Measurements from ENCODE around the gene LGR5.
A peak's percentile ranks its signal among the peaks of the same experiment; 100 is the strongest.
"Not testable (repeated sequence)": the region's sequence is repeated elsewhere in the genome, so short reads cannot be mapped to it uniquely, and the experiment has no call there.

The LGR5 gene

DNA sequence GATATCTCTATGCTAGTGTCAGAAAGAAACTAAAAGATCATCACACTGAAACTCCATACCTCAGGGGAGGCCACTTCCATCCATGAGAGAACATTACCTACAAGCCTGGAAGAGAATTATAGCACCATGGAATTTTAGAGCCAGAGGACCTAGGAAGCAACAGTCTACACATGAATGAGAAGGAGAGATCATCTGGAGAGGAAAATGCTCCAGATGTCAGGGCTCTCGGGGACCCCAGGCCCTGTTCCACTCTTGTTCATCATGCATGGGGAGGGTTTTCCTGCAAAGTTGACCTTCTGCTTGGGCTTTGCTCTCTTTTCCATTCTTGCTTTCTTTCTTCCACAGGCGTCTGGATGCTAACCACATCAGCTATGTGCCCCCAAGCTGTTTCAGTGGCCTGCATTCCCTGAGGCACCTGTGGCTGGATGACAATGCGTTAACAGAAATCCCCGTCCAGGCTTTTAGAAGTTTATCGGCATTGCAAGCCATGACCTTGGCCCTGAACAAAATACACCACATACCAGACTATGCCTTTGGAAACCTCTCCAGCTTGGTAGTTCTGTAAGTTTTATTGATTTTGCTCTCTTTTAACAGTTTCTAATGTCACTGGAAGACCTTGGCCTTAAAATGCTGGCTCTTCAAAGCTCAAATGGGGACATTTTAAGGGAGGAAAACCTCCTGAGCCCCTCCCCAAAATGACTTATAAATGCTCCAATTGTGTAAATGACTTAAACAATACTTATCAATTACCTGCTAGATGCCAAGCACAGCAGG, 113.3 kb downstream of the LGR5 start:
- TF ChIP-seq, protein P1, sequence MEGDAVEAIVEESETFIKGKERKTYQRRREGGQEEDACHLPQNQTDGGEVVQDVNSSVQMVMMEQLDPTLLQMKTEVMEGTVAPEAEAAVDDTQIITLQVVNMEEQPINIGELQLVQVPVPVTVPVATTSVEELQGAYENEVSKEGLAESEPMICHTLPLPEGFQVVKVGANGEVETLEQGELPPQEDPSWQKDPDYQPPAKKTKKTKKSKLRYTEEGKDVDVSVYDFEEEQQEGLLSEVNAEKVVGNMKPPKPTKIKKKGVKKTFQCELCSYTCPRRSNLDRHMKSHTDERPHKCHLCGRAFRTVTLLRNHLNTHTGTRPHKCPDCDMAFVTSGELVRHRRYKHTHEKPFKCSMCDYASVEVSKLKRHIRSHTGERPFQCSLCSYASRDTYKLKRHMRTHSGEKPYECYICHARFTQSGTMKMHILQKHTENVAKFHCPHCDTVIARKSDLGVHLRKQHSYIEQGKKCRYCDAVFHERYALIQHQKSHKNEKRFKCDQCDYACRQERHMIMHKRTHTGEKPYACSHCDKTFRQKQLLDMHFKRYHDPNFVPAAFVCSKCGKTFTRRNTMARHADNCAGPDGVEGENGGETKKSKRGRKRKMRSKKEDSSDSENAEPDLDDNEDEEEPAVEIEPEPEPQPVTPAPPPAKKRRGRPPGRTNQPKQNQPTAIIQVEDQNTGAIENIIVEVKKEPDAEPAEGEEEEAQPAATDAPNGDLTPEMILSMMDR (IDR thresholded peaks at IDR 0.05; ENCODE audit: low read length, missing control alignments) = no peak
- DNase-seq (ENCODE audit: low read depth) = no peak
- H3K4me3 ChIP-seq (replicated peaks; ENCODE audit: low read depth, low read length) = no peak overlapping the region

DNA sequence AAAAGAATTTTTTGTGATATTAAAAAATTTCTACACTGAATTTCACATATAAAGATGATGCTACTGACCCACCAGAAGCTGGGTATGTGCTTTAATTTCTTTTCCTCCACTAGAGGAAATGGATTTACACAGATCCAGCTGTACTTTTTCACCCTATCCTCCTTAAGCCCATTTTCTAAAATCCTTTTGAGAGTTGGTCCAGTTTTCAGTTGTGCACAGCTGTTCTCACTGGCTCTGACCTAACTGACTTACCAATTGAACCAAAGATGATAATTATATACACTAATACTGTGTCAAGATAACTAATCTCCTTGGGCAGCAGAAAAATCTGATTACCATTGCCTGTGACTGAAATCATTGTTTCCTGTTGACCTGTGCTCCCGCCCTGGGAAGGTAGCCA, 115.6 kb downstream of the LGR5 start:
- no peak overlapping the region for H3K4me3 ChIP-seq (replicated peaks; ENCODE audit: low read depth, low read length)
- TF ChIP-seq, protein P1 (IDR thresholded peaks at IDR 0.05; ENCODE audit: low read length, missing control alignments) = no peak
- no peak for DNase-seq (ENCODE audit: low read depth)

DNA sequence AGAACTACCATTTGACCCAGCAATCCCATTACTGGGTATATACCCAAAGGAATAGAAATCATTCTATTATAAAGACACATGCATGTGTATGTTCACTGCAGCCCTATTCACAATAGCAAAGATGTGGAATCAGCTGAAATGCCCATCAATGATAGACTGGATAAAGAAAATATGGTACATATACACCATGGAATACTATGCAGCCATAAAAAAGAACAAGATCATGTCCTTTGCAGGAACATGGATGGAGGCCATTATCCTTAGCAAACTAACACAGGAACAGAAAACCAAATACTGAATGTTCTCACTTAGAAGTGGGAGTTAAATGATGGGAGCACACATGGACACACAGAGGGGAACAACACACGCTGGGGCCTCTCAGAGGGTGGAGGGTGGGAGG, 116.2 kb downstream of the LGR5 start:
- H3K4me3 ChIP-seq (replicated peaks; ENCODE audit: low read depth, low read length); DNase-seq (ENCODE audit: low read depth): not testable (repeated sequence)

DNA sequence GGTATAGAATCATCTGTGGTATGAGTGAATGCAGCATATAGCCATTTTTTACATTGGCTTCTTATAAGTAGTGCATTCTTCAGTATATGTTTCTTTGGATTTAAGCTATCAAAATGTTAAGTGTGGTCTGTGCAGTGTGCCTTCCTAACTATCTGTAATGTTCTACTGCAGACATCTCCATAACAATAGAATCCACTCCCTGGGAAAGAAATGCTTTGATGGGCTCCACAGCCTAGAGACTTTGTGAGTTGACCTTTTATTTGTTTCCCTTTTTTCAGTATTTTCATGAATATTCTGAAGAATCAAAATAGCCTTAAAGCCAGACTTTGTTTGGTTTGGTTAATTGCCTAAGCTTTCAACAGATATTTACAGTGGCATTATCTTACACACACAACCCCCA, 116.8 kb downstream of the LGR5 start:
- TF ChIP-seq, protein P1 (IDR thresholded peaks at IDR 0.05; ENCODE audit: low read length, missing control alignments) = no peak

DNA sequence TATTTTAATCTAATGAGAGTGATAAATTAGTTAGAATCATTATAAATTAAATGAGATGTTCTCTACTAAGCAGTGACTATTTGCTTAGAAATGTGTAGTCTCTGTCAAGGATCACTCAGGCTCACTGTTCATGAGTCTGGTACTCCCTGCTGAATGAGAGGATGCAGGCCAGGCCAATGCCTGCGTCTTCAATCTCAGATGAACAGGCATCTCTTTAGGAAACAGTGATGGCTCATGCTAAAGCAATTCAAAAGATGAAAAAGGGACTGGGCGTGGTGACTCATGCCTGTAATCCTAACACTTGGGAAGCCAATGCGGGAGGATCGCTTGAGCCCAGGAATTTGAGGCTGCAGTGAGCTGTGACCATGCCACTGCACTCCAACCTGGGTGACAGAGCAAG, 117.3 kb downstream of the LGR5 start:
- TF ChIP-seq, protein P1 (IDR thresholded peaks at IDR 0.05; ENCODE audit: low read length, missing control alignments) = no peak
- DNase-seq (ENCODE audit: low read depth) = peak; percentile 69

More for the DNA sequence above, 116.8 kb downstream of the LGR5 start:
- no peak for DNase-seq (ENCODE audit: low read depth)
- no peak overlapping the region for H3K4me3 ChIP-seq (replicated peaks; ENCODE audit: low read depth, low read length)

DNA sequence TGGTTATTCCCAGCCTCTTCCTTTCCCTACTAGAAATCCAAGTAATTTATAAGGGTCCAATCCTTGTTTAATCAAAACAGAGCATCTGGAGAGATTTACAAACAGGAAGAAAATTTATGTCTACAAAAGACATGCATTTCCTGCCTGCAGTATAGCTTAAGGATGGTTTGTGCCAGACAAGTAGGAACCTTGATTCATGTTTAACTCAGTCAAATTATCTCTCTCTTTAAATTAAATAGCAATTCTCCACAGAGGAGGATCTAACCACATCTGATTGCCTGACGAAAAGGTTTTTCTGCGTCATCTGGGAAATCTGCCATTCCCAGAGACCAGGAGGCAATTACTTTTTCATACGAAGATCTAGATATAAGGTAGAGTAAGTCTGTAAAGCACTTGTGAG, 118.8 kb downstream of the LGR5 start:
- H3K4me3 ChIP-seq (replicated peaks; ENCODE audit: low read depth, low read length) = no peak overlapping the region
- DNase-seq (ENCODE audit: low read depth) = peak; percentile 5
- TF ChIP-seq, protein P1 (IDR thresholded peaks at IDR 0.05; ENCODE audit: low read length, missing control alignments) = no peak

More for the DNA sequence above, 117.3 kb downstream of the LGR5 start:
- no peak overlapping the region for H3K4me3 ChIP-seq (replicated peaks; ENCODE audit: low read depth, low read length)

DNA sequence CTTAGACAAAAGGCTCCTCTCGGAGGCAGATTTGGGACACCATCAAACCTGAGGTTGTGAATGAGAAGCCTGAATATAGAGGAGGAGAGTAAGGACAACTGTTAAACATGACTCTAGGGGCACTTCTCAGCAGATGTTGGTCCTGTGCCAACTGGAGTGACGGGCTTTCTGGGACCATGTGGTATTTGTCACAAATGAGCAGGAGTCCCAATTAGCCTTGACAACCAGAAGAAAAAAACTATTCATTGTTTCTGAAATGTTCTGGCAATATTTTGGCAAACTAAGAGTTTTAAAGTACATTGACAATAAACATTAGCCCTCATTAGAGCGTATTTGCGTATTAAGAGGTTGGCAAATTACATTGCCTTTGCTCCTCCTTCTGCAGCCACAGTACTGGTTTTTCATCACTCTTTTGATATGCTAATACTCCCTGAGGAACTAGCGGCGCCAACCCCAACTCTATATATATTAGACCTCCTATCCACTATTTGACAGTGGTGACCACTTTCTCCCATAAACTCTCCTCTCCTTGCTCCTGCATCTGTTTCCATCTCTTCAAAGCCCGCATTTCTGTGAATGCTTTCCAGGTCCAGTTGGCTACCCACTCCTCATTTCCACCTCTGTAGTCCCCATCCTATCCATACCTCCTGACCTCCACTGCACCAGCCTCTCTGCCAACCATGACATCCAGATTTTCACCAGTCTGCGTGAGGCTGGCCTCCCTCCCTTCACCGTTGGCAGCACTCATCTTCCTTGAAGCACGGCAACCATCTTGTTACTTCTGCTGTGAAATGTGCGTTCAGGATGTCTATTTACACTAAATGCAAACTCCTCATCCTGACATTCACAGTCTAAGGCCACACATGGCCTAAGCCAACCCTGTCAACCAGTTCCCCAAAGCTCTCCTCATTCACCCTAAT, 123.3 kb downstream of the LGR5 start:
- no peak overlapping the region for H3K4me3 ChIP-seq (replicated peaks; ENCODE audit: low read depth, low read length)
- DNase-seq (ENCODE audit: low read depth) = no peak
- TF ChIP-seq, protein P1 (IDR thresholded peaks at IDR 0.05; ENCODE audit: low read length, missing control alignments) = no peak

Data from fibroblast of pulmonary artery (primary cell).